ENCODE measurements around the gene KCNT1.

Gene KCNT1

DNA sequence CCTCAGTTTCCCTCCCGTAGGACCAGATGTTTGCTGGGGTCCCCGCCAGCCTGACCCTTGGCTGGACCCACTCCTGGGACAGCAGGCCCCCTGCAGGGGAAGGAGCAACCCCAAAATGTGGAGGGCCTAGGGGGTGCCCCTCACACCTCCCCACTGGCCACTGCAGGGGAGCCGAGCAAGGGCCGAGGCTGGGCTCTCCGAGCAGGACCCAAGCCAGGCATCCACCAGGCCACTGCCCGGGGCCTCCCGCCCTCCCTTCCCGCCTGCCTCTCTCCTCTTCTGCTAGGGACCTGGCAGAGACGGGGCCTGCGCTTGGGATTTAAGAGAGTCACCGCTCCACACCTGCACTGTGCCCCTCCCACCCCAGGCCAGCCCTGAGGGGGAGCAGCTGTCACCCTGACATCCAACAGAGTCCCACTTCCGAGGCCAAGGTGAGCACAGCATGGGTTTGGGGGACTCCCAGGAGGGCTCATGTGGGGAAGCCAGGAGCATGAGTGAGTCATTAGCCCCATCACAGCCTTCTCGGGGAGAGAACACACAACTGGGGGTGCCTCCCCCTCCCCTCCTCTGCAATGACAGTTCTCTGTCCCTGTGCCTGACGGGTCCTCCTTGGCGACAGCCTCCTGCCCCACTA is 18.5 kb upstream of the KCNT1 start:
- TF ChIP-seq GATA2 (IDR thresholded peaks at IDR 0.05; ENCODE audit: low read depth, low read length) (no peak), GATA3 (IDR thresholded peaks at IDR 0.05; ENCODE audit: low read depth, low read length) (no peak)

DNA sequence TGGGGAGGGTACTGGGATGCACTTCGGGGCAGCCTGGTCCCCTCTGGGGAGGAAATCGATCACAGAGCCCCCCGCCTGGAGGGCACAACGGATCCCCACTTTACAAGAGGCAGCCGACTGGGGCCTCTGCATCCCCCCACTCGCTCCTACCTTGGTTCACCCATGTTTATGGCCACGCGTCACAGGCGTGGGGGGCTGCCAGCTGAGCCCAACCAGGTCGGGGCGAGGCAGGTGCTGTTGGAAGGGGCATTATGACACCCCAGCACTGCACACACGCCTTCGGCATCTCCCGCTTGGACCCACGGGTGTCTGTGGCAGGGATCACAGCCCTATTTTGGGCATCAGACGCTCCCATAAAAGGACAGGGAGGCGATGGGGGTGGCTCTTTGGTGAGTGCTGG is 17.3 kb upstream of the KCNT1 start:
- TF ChIP-seq GATA3 (IDR thresholded peaks at IDR 0.05; ENCODE audit: low read depth, low read length) (no peak), GATA2 (IDR thresholded peaks at IDR 0.05; ENCODE audit: low read depth, low read length) (no peak)

- TF ChIP-seq GATA3 (IDR thresholded peaks at IDR 0.05; ENCODE audit: low read depth, low read length) (no peak), GATA2 (IDR thresholded peaks at IDR 0.05; ENCODE audit: low read depth, low read length) (no peak)
Measured at GRCh38 chr9:135687216-135687615, 14.8 kb upstream of the KCNT1 start.

- TF ChIP-seq GATA3 (IDR thresholded peaks at IDR 0.05; ENCODE audit: low read depth, low read length) (no peak), GATA2 (IDR thresholded peaks at IDR 0.05; ENCODE audit: low read depth, low read length) (no peak)
Measured at GRCh38 chr9:135689011-135689410, 13.0 kb upstream of the KCNT1 start.

DNA sequence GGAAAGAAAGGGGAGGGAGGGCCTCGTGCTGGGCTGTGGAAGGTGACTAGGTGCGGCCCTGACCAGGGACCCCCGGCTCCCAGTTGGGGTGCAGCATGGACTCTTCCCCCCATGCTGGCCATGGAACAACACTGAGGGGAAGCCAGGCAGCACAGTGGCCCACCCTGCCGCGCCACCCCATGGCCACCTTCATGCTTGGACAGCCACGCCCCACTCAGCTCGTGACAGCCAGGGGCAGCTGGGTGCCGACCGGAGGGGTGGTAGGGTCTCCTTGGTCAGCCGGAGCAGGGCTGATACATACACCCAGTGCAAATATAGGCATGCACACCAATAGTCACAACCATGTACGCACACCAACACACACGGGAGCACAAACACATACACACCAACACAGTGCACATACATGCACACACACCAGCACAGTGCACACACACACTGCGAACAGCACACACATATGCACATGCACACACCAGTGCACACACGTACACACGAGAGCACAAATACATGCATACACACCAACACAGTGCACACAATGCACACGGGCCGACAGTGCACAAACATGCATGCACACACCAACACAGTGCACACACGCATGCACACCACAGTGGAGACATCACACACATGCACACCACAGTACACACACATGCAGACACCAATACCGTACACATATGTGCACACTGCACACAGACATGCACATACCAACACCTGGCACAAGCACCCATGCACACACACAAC is 11.0 kb upstream of the KCNT1 start:
- TF ChIP-seq GATA3 (IDR thresholded peaks at IDR 0.05; ENCODE audit: low read depth, low read length): no peak
- no peak for TF ChIP-seq GATA2 (IDR thresholded peaks at IDR 0.05; ENCODE audit: low read depth, low read length)

DNA sequence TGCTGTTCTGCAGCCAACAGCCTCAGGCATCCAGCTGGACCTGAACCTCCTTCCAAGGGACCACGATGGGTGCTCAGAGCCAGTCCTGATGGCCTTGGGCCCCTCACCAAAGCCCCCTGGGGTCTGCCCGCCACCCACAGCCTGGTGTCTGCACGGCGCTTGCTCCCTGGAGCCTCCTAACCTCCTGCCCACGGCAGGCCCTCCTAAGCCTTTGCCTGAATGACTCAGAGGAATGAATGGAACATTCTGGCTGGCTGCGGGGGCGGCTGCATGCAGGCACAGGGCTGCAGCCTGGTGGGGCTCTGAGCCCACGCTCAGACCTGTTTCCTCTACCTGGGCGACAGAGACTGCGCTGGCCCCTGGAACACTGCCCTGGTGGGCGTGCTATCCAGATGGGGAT is 9.6 kb upstream of the KCNT1 start:
- TF ChIP-seq GATA3 (IDR thresholded peaks at IDR 0.05; ENCODE audit: low read depth, low read length): no peak
- no peak for TF ChIP-seq GATA2 (IDR thresholded peaks at IDR 0.05; ENCODE audit: low read depth, low read length)

DNA sequence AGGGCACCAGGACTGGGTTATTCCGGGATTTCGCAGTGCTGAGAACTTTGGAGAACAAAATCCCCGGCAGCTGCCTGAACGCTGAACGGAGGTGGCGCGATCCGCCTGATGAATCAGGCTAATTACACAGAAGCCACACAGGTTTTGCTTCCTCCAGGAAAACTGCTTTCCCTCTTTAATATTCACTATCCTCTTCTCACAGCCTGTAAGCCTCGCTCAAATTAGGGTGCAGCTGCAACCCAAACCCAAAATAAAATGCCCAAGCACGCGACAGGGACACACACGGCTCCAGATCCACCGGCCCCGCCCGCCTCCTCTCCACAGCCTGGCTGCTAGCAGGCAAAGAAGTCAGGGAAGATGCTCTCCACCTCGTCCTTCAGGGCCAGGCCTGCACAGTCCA is 8.7 kb upstream of the KCNT1 start:
- no peak for TF ChIP-seq GATA2 (IDR thresholded peaks at IDR 0.05; ENCODE audit: low read depth, low read length)
- TF ChIP-seq GATA3 (IDR thresholded peaks at IDR 0.05; ENCODE audit: low read depth, low read length): no peak

- TF ChIP-seq GATA3 (IDR thresholded peaks at IDR 0.05; ENCODE audit: low read depth, low read length) (no peak), GATA2 (IDR thresholded peaks at IDR 0.05; ENCODE audit: low read depth, low read length) (no peak)
Measured at GRCh38 chr9:135693771-135694170, 8.2 kb upstream of the KCNT1 start.

GRCh38 chr9:135694414-135694813 is 7.6 kb upstream of the KCNT1 start:
- TF ChIP-seq GATA3 (IDR thresholded peaks at IDR 0.05; ENCODE audit: low read depth, low read length): no peak
- TF ChIP-seq GATA2 (IDR thresholded peaks at IDR 0.05; ENCODE audit: low read depth, low read length): no peak

DNA sequence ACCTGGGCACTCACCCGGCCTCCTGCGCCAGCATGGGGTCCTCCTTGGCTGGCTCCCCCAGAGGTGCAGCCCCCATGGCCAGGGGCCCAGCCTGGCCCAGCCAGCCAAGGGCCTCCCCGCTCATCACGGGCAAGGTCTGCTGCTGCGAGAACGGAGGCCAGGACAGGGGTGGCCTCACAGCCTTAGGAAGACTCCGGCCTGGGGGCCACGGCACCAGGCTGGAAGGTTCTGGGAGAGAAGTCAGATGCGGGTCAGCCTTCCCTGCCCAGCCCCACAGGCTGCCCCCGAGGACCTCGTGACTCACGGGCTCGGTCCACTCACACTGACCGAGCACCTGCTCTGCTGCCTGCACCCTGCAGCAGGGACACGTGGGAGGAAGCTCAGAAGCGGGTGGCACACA is 6.9 kb upstream of the KCNT1 start:
- no peak for TF ChIP-seq GATA2 (IDR thresholded peaks at IDR 0.05; ENCODE audit: low read depth, low read length)
- no peak for TF ChIP-seq GATA3 (IDR thresholded peaks at IDR 0.05; ENCODE audit: low read depth, low read length)

DNA sequence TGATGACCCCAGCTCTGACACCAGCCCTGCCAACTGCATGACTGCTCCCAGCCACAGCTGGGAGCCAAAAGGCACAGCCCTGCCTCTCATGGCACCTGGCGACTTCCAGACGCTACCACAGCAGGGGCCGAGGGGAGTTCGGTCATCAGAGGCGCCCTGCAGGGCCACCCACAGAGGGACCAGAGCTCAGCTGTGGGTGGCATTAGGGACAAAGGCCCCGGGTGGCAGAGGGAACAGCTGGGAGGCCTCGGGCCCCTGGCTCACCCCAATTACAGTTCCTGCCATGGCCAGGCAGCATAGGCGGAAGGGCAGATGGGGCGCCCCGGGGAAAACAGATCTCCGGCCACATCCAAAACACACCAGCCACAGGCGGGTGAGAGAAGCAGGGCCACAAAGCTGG is 6.3 kb upstream of the KCNT1 start:
- TF ChIP-seq GATA3 (IDR thresholded peaks at IDR 0.05; ENCODE audit: low read depth, low read length) (no peak), GATA2 (IDR thresholded peaks at IDR 0.05; ENCODE audit: low read depth, low read length) (no peak)

DNA sequence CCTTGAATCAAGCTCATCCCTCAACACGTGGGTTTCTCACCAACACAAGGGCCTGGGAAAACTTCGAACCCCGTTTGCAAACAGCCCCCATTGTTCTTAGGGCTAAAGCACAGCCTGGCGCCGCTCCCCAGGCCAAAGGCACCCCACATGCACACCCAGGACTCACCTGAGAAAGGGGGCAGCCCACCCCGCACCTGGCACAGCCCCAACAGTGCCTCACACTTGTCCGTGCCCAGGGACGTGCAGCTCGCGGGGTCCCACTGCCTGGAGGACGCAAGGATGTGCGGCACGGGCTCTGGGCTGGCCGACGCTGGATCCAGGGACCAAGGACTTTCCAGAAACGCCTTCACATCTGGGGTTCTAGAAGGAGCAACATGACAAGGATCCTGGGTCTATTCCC is 5.5 kb upstream of the KCNT1 start:
- TF ChIP-seq GATA2 (IDR thresholded peaks at IDR 0.05; ENCODE audit: low read depth, low read length): no peak
- TF ChIP-seq GATA3 (IDR thresholded peaks at IDR 0.05; ENCODE audit: low read depth, low read length): no peak

DNA sequence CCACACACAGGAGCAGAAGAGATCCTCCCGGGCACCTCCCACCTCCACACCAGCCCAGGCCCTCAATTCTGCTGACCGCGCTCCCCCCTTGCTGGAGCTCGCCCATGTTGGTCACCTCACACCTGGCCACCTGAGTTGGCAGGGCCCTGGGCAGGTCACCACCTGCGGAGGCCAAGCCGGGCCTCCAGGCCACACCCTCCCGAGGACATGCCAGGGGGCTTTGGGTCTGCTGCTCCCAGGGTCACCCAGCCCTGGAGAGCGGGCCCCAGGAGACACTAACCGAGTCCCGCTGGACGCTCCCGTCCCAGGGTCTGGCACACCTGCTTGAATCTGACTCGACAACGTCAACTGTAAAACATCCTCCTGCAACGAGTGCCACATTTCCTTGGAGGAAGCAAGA is 4.8 kb upstream of the KCNT1 start:
- TF ChIP-seq GATA2 (IDR thresholded peaks at IDR 0.05; ENCODE audit: low read depth, low read length) (no peak), GATA3 (IDR thresholded peaks at IDR 0.05; ENCODE audit: low read depth, low read length) (no peak)

- no peak for TF ChIP-seq GATA2 (IDR thresholded peaks at IDR 0.05; ENCODE audit: low read depth, low read length)
- TF ChIP-seq GATA3 (IDR thresholded peaks at IDR 0.05; ENCODE audit: low read depth, low read length): no peak
Measured at GRCh38 chr9:135698236-135698635, 3.7 kb upstream of the KCNT1 start.

- TF ChIP-seq GATA3 (IDR thresholded peaks at IDR 0.05; ENCODE audit: low read depth, low read length) (no peak), GATA2 (IDR thresholded peaks at IDR 0.05; ENCODE audit: low read depth, low read length) (no peak)
Measured at GRCh38 chr9:135698767-135699166, 3.2 kb upstream of the KCNT1 start.
